IMR-90 (cell line): Measurements from ENCODE around the gene DIP2B. TPM values are rescaled to one million over a fixed set of nuclear protein-coding genes. Genes with fewer than 3 reads are reported as not detected.

Experiments used
- ATAC-seq: fragments of 200-7000 bp; cut with Tn5 transposase; 2 replicates; pipeline ENCODE4 v1.9.1; 2020; ENCODE audit warnings: low read depth, mild to moderate bottlenecking, moderate library complexity
- BruUV-seq: library from RNA; stranded (reverse); fragments of 400-500 nt; replicated peaks from 2 replicates; lab custom pipeline; 2021; lab: Mats Ljungman, UMichigan
- CTCF ChIA-PET: fragments of 300-600 bp; formaldehyde crosslinking; extraction: SDS; loops from one replicate; lab custom pipeline; 2021; ENCODE audit warnings: antibody characterized with exemption; lab: Yijun Ruan, JAX
- POLR2A ChIA-PET: fragments of 300-600 bp; sonication (Branson Sonifier 250); formaldehyde crosslinking; loops from one replicate; lab custom pipeline; 2022; ENCODE audit warnings: antibody characterized with exemption; ENCODE audit not compliant: unreplicated experiment; lab: Charles Lee
- DNase-seq: peaks from one replicate; pipeline ENCODE4 v3.0.0; 2013
- H2AFZ ChIP-seq: replicated peaks from 2 replicates; pipeline ENCODE3; 2013; ENCODE audit warnings: low read length, mild to moderate bottlenecking; ENCODE audit not compliant: poor library complexity
- H2AK5ac ChIP-seq: 2 replicates; pipeline ENCODE4 v1.6.1; 2013; ENCODE audit warnings: low read depth, low read length, inconsistent platforms
- H2AK9ac ChIP-seq: replicated peaks from 2 replicates; pipeline ENCODE3; 2013; ENCODE audit warnings: mild to moderate bottlenecking, low read depth, low read length, moderate library complexity; ENCODE audit not compliant: poor library complexity
- H2BK120ac ChIP-seq: 2 replicates; pipeline ENCODE4 v1.6.1; 2013; ENCODE audit warnings: low read depth, low read length, inconsistent platforms
- H2BK15ac ChIP-seq: 3 replicates; pipeline ENCODE4 v1.6.1; 2013; ENCODE audit warnings: low read depth, low read length, inconsistent platforms
- H2BK20ac ChIP-seq: 2 replicates; pipeline ENCODE4 v1.6.1; 2013; ENCODE audit warnings: low read depth, mild to moderate bottlenecking, inconsistent platforms, low read length, moderate library complexity
- H2BK5ac ChIP-seq: 2 replicates; pipeline ENCODE4 v1.6.1; 2013; ENCODE audit warnings: mild to moderate bottlenecking, low read depth, low read length, inconsistent platforms; ENCODE audit not compliant: poor library complexity, severe bottlenecking
- H3K14ac ChIP-seq: replicated peaks from 2 replicates; pipeline ENCODE4 v1.6.1; 2013; ENCODE audit warnings: low read depth, low read length, inconsistent platforms
- H3K18ac ChIP-seq: 2 replicates; pipeline ENCODE4 v1.6.1; 2013; ENCODE audit warnings: low read depth, low read length, control low read depth
- H3K23ac ChIP-seq: 2 replicates; pipeline ENCODE4 v1.6.1; 2013; ENCODE audit warnings: low read depth, low read length, inconsistent platforms
- H3K27ac ChIP-seq: 2 replicates; pipeline ENCODE4 v1.5.1; 2013; ENCODE audit warnings: mild to moderate bottlenecking, control low read depth, low read length; ENCODE audit not compliant: insufficient read depth
- H3K27me3 ChIP-seq: 2 replicates; pipeline ENCODE4 v1.6.1; 2013; ENCODE audit warnings: low read length; ENCODE audit not compliant: control insufficient read depth, insufficient read depth
- H3K36me3 ChIP-seq: 2 replicates; pipeline ENCODE4 v1.6.1; 2013; ENCODE audit warnings: low read length, mixed read lengths; ENCODE audit not compliant: control insufficient read depth, insufficient read depth
- H3K4ac ChIP-seq: 2 replicates; pipeline ENCODE4 v1.6.1; 2013; ENCODE audit warnings: low read depth, low read length, inconsistent platforms
- H3K4me1 ChIP-seq: 2 replicates; pipeline ENCODE4 v1.6.1; 2013; ENCODE audit warnings: low read length, mixed read lengths; ENCODE audit not compliant: control insufficient read depth, insufficient read depth
- H3K4me2 ChIP-seq: 2 replicates; pipeline ENCODE4 v1.6.1; 2013; ENCODE audit warnings: low read depth, mild to moderate bottlenecking, control low read depth, low read length, moderate library complexity
- H3K4me3 ChIP-seq: 2 replicates; pipeline ENCODE4 v1.5.1; 2013; ENCODE audit warnings: low read depth, mild to moderate bottlenecking, control low read depth, low read length, moderate library complexity; ENCODE audit not compliant: insufficient read depth
- H3K56ac ChIP-seq: 2 replicates; pipeline ENCODE4 v1.6.1; 2013; ENCODE audit warnings: low read length, inconsistent platforms; ENCODE audit not compliant: insufficient read depth; ENCODE audit errors: extremely low read depth
- H3K79me1 ChIP-seq, 2 experiments: 2 replicates each; pipeline ENCODE4 v1.6.1; 2013; ENCODE audit warnings: low read length in 2 of 2, inconsistent platforms in 1 of 2, low read depth in 1 of 2
- H3K9ac ChIP-seq: 2 replicates; pipeline ENCODE4 v1.6.1; 2013; ENCODE audit warnings: low read depth, low read length, control low read depth
- H3K9me1 ChIP-seq: 2 replicates; pipeline ENCODE4 v1.6.1; 2013; ENCODE audit warnings: low read length, inconsistent platforms; ENCODE audit not compliant: insufficient read depth
- H3K9me3 ChIP-seq: 2 replicates; pipeline ENCODE4 v1.6.1; 2013; ENCODE audit warnings: low read length; ENCODE audit not compliant: control insufficient read depth, insufficient read depth
- H4K20me1 ChIP-seq: 2 replicates; pipeline ENCODE4 v1.6.1; 2013; ENCODE audit warnings: low read length, inconsistent platforms; ENCODE audit not compliant: insufficient read depth
- H4K5ac ChIP-seq: 2 replicates; pipeline ENCODE4 v1.6.1; 2013; ENCODE audit warnings: mild to moderate bottlenecking, low read depth, low read length, control low read depth
- H4K8ac ChIP-seq, 2 experiments: 2 replicates each; pipeline ENCODE4 v1.6.1; 2013; ENCODE audit warnings: low read depth in 2 of 2, low read length in 2 of 2, control low read depth in 1 of 2, inconsistent platforms in 1 of 2
- H4K91ac ChIP-seq: 2 replicates; pipeline ENCODE4 v1.6.1; 2013; ENCODE audit warnings: low read depth, low read length, inconsistent platforms; ENCODE audit not compliant: insufficient read depth
- BHLHE40 ChIP-seq: fragments of 150-350 bp; IDR thresholded peaks from 2 replicates; pipeline ENCODE4 v1.6.1; 2016; ENCODE audit warnings: mild to moderate bottlenecking, low read depth, low read length
- CEBPB ChIP-seq: IDR thresholded peaks from 2 replicates; pipeline ENCODE4 v1.6.1; 2012; ENCODE audit warnings: low read depth, low read length, improper control_type of control experiment
- CHD1 ChIP-seq: IDR thresholded peaks from 2 replicates; pipeline ENCODE4 v1.6.1; 2012; ENCODE audit warnings: low read depth, low read length, improper control_type of control experiment
- CTCF ChIP-seq: conservative IDR thresholded peaks from 2 replicates; pipeline ENCODE4 v1.5.1; 2012; ENCODE audit warnings: mild to moderate bottlenecking, low read depth, low read length, improper control_type of control experiment
- ELK1 ChIP-seq: fragments of 150-350 bp; IDR thresholded peaks from 2 replicates; pipeline ENCODE4 v1.6.1; 2016; ENCODE audit warnings: low read depth, mild to moderate bottlenecking, low read length, moderate library complexity, borderline replicate concordance
- FOS ChIP-seq: fragments of 150-350 bp; IDR thresholded peaks from 2 replicates; pipeline ENCODE4 v1.6.1; 2016; ENCODE audit warnings: low read depth, low read length
- MAFK ChIP-seq: IDR thresholded peaks from 2 replicates; pipeline ENCODE4 v1.6.1; 2012; ENCODE audit warnings: low read depth, low read length, improper control_type of control experiment
- MAZ ChIP-seq: IDR thresholded peaks from 2 replicates; pipeline ENCODE4 v1.6.1; 2012; ENCODE audit warnings: low read depth, mild to moderate bottlenecking, low read length, improper control_type of control experiment, moderate library complexity, borderline replicate concordance
- MXI1 ChIP-seq: IDR thresholded peaks from 2 replicates; pipeline ENCODE4 v1.6.1; 2012; ENCODE audit warnings: low read depth, mild to moderate bottlenecking, low read length, moderate library complexity, borderline replicate concordance
- NFE2L2 ChIP-seq: fragments of 150-350 bp; IDR thresholded peaks from 2 replicates; pipeline ENCODE4 v1.6.1; 2016; ENCODE audit warnings: low read depth, mild to moderate bottlenecking, low read length
- POLR2A ChIP-seq: IDR thresholded peaks from 2 replicates; pipeline ENCODE4 v1.6.1; 2012; ENCODE audit warnings: mild to moderate bottlenecking, low read depth, low read length
- RAD21 ChIP-seq: IDR thresholded peaks from 2 replicates; pipeline ENCODE4 v1.6.1; 2012; ENCODE audit warnings: low read length, improper control_type of control experiment
- RCOR1 ChIP-seq: IDR thresholded peaks from 2 replicates; pipeline ENCODE4 v1.6.1; 2012; ENCODE audit warnings: mild to moderate bottlenecking, low read length, improper control_type of control experiment; ENCODE audit not compliant: insufficient replicate concordance
- RFX5 ChIP-seq: IDR thresholded peaks from 2 replicates; pipeline ENCODE4 v1.8.0; 2012; ENCODE audit warnings: low read depth, mild to moderate bottlenecking, low read length, moderate library complexity
- SMC3 ChIP-seq: fragments of 150-350 bp; IDR thresholded peaks from 2 replicates; pipeline ENCODE4 v1.6.1; 2016; ENCODE audit warnings: low read depth, mild to moderate bottlenecking, antibody characterized with exemption, low read length, moderate library complexity
- USF2 ChIP-seq: fragments of 150-350 bp; IDR thresholded peaks from 2 replicates; pipeline ENCODE4 v1.6.1; 2017; ENCODE audit warnings: mild to moderate bottlenecking, antibody characterized with exemption, low read length, low read depth
- WGBS, 2 experiments: methylation state at CpG; one replicate each; pipeline versions ENCODE4 v1.1.5 to v1.1.7; 2013; ENCODE audit warnings: missing lambda C conversion rate in 2 of 2; ENCODE audit not compliant: insufficient read length in 1 of 2; ENCODE audit errors: extremely low coverage in 2 of 2; 5-methylcytosine and 5-hydroxymethylcytosine counted together
- dilution Hi-C: fragments of 300-500 bp; cut with HindIII; formaldehyde crosslinking; loops from one replicate; pipeline ENCODE4 v1.14.3; 2018; ENCODE audit warnings: low sequenced_read_pairs; ENCODE audit not compliant: unreplicated experiment
- in situ Hi-C: fragments of 300-500 bp; cut with MboI; formaldehyde crosslinking; loops from 3 replicates; pipeline ENCODE4 v1.14.3; 2019; ENCODE audit warnings: low sequenced_read_pairs, inconsistent platforms, mixed read lengths
- intact Hi-C: fragments of 100-400 bp; cut with micrococcal nuclease; formaldehyde crosslinking; loops from 2 replicates; pipeline ENCODE4 v1.10.0; 2022
- polyA plus RNA-seq, 3 experiments: library from polyadenylated mRNA; depleted of rRNA; stranded (reverse); fragments of >200 nt; gene quantifications; 2 replicates each; pipeline ENCODE4 v1.2.3, GENCODE V29; 2012; ENCODE audit warnings: low replicate concordance in 1 of 3
- total RNA-seq: library from RNA; depleted of rRNA; stranded (reverse); fragments of >200 nt; gene quantifications from 2 replicates; pipeline ENCODE4 v1.2.3, GENCODE V29; 2012

The DIP2B gene
- total and polyA plus RNA-seq, 2 of the 4 experiments (the other 2 are of a cell fraction) = 7.7 to 12.9 TPM

- Histone ChIP-seq H3K9me3 (no peaks in the 10 kb centered on the region), H2AK5ac (no peak overlapping the region), H3K23ac (no peak overlapping the region), H3K27me3 (no peaks in the 10 kb centered on the region), H2BK15ac (no peak overlapping the region), H3K4me2 (no peak overlapping the region), H3K9me1 (no peaks in the 10 kb centered on the region), H4K5ac (no peak overlapping the region), H3K18ac (no peak overlapping the region), H3K56ac (no peak overlapping the region), H3K14ac (no peak overlapping the region), H2BK20ac (no peak overlapping the region), H3K4me3 (no peak overlapping the region), H3K36me3 (peaks cover 12% of the 10 kb centered on the region), H2BK120ac (no peak overlapping the region), H4K8ac (no peak overlapping the region), H2AFZ (no peak overlapping the region), H3K4ac (no peak overlapping the region), H2AK9ac (no peak overlapping the region), H3K4me1 (no peaks in the 10 kb centered on the region), H4K91ac (no peak overlapping the region), H4K20me1 (no peaks in the 10 kb centered on the region), H3K27ac (no peak overlapping the region), H3K79me1 (no peaks in the 10 kb centered on the region), H2BK5ac (no peak overlapping the region), H3K9ac (no peak overlapping the region)
- in situ Hi-C loops (no loop called here), intact Hi-C loops (no loop called here), dilution Hi-C loops (no loop called here)
- TF ChIP-seq MAZ (no peak), CEBPB (no peak), MAFK (no peak), BHLHE40 (no peak), RAD21 (no peak), MXI1 (no peak), FOS (no peak), RFX5 (no peak), CTCF (no peak), NFE2L2 (no peak), ELK1 (no peak), POLR2A (no peak), USF2 (no peak), SMC3 (no peak), RCOR1 (no peak), CHD1 (no peak)
- CTCF ChIA-PET = no interaction called here
- no TSS peak for BruUV-seq
- ATAC-seq (no peak), DNase-seq (no peak)
- WGBS, 2 experiments = no CpG with 5 or more reads among the region's 3 CpGs
- POLR2A ChIA-PET = no interaction called here
Observed at GRCh38 chr12:50690925-50691324, 186.1 kb downstream of the DIP2B start.
